HG02938 (cell line): ENCODE measurements around the gene HAPLN2.
"Not testable (repeated sequence)": the region's sequence is repeated elsewhere in the genome, so short reads cannot be mapped to it uniquely, and the experiment has no call there.

Source experiments
- ATAC-seq: cut with Tn5 transposase; IDR thresholded peaks from one replicate; pipeline ENCODE4 v1.9.1; 2021; ENCODE audit warnings: mild to moderate bottlenecking, moderate library complexity; ENCODE audit not compliant: unreplicated experiment

HAPLN2 gene

GRCh38 chr1:156616463-156616862 lies 2.8 kb upstream of the HAPLN2 start:
- ATAC-seq: no peak

- no peak for ATAC-seq
Observed at GRCh38 chr1:156619582-156619955, 354 bp downstream of the HAPLN2 start.

- no peak for ATAC-seq
Observed at GRCh38 chr1:156622581-156623297, 3.5 kb downstream of the HAPLN2 start.

GRCh38 chr1:156623946-156624813 lies 5.0 kb downstream of the HAPLN2 start:
- no peak for ATAC-seq

- no peak for ATAC-seq
Observed at GRCh38 chr1:156624814-156625435, 5.7 kb downstream of the HAPLN2 start.

- ATAC-seq: no peak
Observed at GRCh38 chr1:156625436-156626078, 6.3 kb downstream of the HAPLN2 start.

- ATAC-seq: no peak
Observed at GRCh38 chr1:156626079-156626438, 6.8 kb downstream of the HAPLN2 start.

GRCh38 chr1:156627313-156627880 lies 8.2 kb downstream of the HAPLN2 start:
- no peak for ATAC-seq

GRCh38 chr1:156629823-156630449 lies 10.7 kb downstream of the HAPLN2 start:
- ATAC-seq: no peak

- not testable (repeated sequence) for ATAC-seq
Observed at GRCh38 chr1:156631152-156631551, 11.9 kb downstream of the HAPLN2 start.

- no peak for ATAC-seq
Observed at GRCh38 chr1:156632355-156632754, 13.1 kb downstream of the HAPLN2 start.

GRCh38 chr1:156638189-156638985 lies 19.2 kb downstream of the HAPLN2 start:
- no peak for ATAC-seq

GRCh38 chr1:156639601-156640101 lies 20.4 kb downstream of the HAPLN2 start:
- ATAC-seq: no peak

- ATAC-seq: no peak
Observed at GRCh38 chr1:156640842-156641706, 21.9 kb downstream of the HAPLN2 start.

- no peak for ATAC-seq
Observed at GRCh38 chr1:156641761-156642264, 22.6 kb downstream of the HAPLN2 start, which contains the start of gene BCAN. Gene BCAN, plus strand, starts transcription at chr1:156642117. Its CDS starts 3,938 bp downstream, at chr1:156646055.

- ATAC-seq: no peak
Observed at GRCh38 chr1:156642265-156643048, 23.2 kb downstream of the HAPLN2 start.

GRCh38 chr1:156643049-156643777 lies 24.0 kb downstream of the HAPLN2 start:
- no peak for ATAC-seq
